GM10266 (cell line): Measurements from ENCODE around the gene AUTS2.

Source experiments
- DNase-seq: peaks from one replicate; pipeline ENCODE4 v3.0.0; 2012; ENCODE audit errors: extremely low spot score
- CTCF ChIP-seq: IDR thresholded peaks from 2 replicates; pipeline ENCODE4 v1.5.1; 2012; ENCODE audit warnings: mild to moderate bottlenecking, low read depth; ENCODE audit not compliant: control insufficient read depth, insufficient read depth; ENCODE audit errors: missing control alignments

The AUTS2 gene

GRCh38 chr7:70573071-70573661, 974.9 kb downstream of the AUTS2 start:
- TF ChIP-seq CTCF: no peak
- no peak for DNase-seq

GRCh38 chr7:70573696-70574095, 975.4 kb downstream of the AUTS2 start:
- DNase-seq: no peak
- no peak for TF ChIP-seq CTCF

- TF ChIP-seq CTCF: no peak
These were observed 976.1 kb downstream of the AUTS2 start for GRCh38 chr7:70574314-70574834.

GRCh38 chr7:70574970-70575799, 976.9 kb downstream of the AUTS2 start:
- TF ChIP-seq CTCF: no peak
- no peak for DNase-seq

More at GRCh38 chr7:70574314-70574834, 976.1 kb downstream of the AUTS2 start:
- DNase-seq: no peak

GRCh38 chr7:70577078-70577477, 978.8 kb downstream of the AUTS2 start:
- no peak for DNase-seq
- no peak for TF ChIP-seq CTCF

- no peak for TF ChIP-seq CTCF
- no peak for DNase-seq
These were observed 979.9 kb downstream of the AUTS2 start for GRCh38 chr7:70578131-70578530.
